ENCODE measurements around the gene MRPS7.

MRPS7 gene

DNA sequence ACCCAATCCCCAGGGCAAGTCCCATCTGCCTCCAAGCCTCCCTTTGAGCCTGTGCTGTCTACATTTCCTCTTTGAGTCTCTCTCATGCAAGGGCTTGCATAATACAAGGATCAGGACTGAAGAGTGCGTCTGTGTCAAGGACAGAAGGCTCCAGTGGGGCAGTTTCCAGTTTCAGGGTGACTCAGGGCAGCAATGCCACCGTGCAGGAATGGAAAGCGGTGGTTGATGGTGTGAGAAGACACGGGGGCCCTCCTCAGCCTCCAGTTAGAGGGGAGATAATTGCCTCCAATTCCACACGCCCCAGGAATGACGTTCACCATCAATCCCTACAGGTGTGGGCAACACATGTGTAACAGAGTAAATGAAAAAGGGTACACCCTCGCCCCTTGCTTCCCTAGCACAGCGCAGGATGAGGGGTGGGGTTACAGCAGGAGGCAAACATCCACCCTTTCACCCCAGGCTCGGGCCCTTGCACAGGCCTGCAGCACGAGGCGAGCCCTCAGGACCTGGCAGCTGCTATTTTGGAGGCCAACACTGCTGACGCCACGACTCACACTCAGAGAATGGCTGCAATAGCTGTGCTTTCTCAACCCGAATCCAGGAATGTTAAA, 52.4 kb downstream of the MRPS7 start:
- no peak for DNase-seq

DNA sequence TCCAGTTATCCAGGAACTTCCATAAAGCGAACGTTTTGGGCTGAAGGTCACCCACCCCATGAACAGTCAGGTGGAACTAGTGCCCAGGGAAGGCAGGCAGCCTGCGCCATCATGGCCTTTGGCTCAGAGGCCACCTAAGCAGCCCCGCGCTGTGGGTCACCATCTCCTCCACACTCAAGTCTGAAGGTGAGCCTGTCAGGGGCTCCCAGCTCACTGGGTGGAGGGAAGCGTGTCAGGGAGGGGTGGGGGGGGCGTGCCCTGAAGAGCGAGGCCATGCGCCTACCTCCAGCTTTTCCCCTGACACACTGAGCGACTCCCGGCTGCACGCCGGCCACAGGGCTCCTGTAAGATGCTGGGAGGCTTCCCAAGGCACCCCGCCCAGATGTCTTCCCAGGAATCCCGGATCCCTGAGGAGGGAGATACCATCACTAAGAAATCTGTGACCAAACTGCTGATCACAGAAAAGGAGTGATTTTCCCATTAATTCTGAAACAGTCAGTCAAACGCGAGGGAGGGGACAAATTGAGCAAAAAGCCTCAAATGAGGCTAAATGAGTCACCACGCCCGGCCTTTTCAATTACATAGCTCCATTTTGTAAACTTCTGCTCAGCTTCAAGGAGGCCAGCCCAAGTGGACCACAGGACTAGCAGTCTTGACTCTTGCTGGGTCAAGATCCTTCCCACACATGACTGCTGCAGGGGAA, 54.0 kb downstream of the MRPS7 start:
- DNase-seq, result no peak

Data from NCI-H187 treated with DMSO at 0.1 percent for 48 hours (cell line).